AG10803 (cell line): ENCODE measurements around the gene ABHD2.
"Not testable (repeated sequence)": the region's sequence is repeated elsewhere in the genome, so short reads cannot be mapped to it uniquely, and the experiment has no call there.

Experiments
- DNase-seq: peaks from one replicate; pipeline ENCODE4 v3.0.0; 2010; ENCODE audit warnings: low read depth
- H3K4me3 ChIP-seq: 2 replicates; pipeline ENCODE4 v1.5.1; 2011; ENCODE audit warnings: mild to moderate bottlenecking, low read length, control low read depth
- CTCF ChIP-seq: conservative IDR thresholded peaks from 2 replicates; pipeline ENCODE4 v1.5.1; 2011; ENCODE audit warnings: mild to moderate bottlenecking, low read length, control low read depth, inconsistent platforms

The ABHD2 gene

DNA sequence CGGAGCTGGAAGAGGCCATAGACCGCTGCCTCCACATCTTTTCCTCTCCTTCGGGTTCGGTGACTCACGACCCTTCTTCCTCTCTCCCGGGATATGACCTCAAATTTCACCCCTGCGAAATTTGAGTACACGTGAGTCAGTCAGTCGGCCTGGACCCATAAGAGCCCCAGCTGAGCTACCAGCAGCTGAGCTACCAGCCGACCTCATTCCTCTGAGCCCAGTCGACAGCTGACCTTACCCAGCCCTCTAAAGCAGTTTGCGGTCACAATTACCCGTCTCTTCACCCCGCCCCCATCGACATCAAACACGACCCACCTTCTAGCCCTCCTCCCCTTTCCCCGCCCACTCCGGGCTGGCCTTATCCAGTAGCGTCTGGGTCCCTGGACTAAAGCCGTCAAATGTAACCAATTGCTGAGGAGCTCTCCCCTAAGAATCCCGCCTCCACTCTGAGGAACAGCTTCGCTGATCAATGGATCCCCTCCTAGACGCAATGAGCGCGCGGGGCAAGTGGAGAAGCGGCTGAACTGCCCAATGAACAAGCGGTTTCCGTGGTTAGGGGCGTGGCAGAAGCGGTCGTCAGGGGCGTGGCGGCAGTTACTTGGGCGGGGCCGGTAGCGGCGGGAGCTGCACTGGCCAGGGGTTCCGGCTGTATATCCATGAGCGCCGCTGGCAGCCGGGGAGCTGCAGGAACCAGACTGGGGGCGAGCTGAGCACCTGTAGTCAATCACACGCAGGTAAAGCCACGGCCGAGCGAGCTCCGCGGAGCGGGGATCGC is at the start of gene ABHD2:
TSS of gene ABHD2 (plus strand) at position 627 of the 775 bp plus-strand sequence. CDS start 27,872 bp downstream, outside the sequence.
- TF ChIP-seq CTCF, result no peak
- peak; percentile 100 for DNase-seq
- H3K4me3 ChIP-seq, result peak within 1 kb of the TSS; percentile 80

DNA sequence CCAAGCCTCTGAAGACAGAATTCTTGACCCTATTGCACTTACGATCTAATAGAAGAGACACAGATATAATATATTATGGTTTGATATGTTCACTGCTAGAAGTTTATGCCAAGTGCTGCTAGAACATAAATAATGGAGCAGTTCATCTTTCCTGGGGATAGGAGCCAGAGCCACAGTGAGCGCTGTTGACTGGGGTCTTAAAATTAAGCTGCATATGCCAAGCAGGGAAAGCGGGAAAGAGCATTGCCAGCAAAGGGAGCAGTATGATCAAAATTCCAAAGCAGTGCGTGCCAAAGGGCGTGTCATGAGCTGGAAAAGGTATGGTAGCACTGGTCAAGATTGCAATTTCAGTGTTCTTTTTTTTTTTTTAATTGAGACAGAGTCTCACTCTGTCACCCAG is 49.1 kb upstream of the ABHD2 start:
- H3K4me3 ChIP-seq, result no peak overlapping the region
- no peak for DNase-seq
- no peak for TF ChIP-seq CTCF

GRCh38 chr15:89041507-89041906 is 46.7 kb upstream of the ABHD2 start:
- no peak overlapping the region for H3K4me3 ChIP-seq
- TF ChIP-seq CTCF, result no peak
- DNase-seq, result no peak

GRCh38 chr15:89042387-89042786 is 45.9 kb upstream of the ABHD2 start:
- TF ChIP-seq CTCF, result no peak

GRCh38 chr15:89043031-89044002 is 44.9 kb upstream of the ABHD2 start:
- no peak overlapping the region for H3K4me3 ChIP-seq
- no peak for TF ChIP-seq CTCF
- DNase-seq, result no peak

More at GRCh38 chr15:89042387-89042786, 45.9 kb upstream of the ABHD2 start:
- H3K4me3 ChIP-seq, result no peak overlapping the region
- no peak for DNase-seq

- H3K4me3 ChIP-seq, DNase-seq: not testable (repeated sequence)
Observed at GRCh38 chr15:89049016-89049666, 39.1 kb upstream of the ABHD2 start.

DNA sequence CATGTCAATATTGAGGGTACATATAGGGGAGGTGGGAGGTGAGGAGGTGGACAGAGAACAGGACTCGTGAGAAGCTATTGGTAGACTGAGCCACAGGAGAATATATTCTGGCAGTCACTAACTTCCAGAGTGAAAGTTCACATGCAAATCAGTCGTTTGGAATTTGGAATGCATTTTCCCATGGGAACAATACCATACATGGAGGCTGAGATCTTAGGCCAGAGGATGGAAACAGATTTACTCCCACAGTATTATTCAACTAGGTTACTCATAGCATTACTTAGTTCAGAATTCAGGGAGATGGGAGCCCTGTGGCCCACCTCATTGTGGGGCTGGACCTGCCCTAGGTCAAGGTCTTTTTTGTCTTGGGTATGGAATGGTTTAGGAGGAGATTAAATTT is 36.4 kb upstream of the ABHD2 start:
- H3K4me3 ChIP-seq, result no peak overlapping the region
- DNase-seq, result peak; percentile 98
- TF ChIP-seq CTCF, result no peak
